Measurements from ENCODE around the gene MAGI2.

MAGI2 gene

GRCh38 chr7:78215199-78215598 is 1238.3 kb downstream of the MAGI2 start:
- in situ Hi-C loops (cut with HindIII; ENCODE audit: low sequenced_read_pairs) = no loop called here

- in situ Hi-C loops (cut with HindIII; ENCODE audit: low sequenced_read_pairs) = no loop called here
These were observed 1240.1 kb downstream of the MAGI2 start for GRCh38 chr7:78213402-78213801.

GRCh38 chr7:78212476-78213060 is 1240.9 kb downstream of the MAGI2 start:
- in situ Hi-C loops (cut with HindIII; ENCODE audit: low sequenced_read_pairs) = no loop called here

GRCh38 chr7:78207269-78207668 is 1246.2 kb downstream of the MAGI2 start:
- in situ Hi-C loops (cut with HindIII; ENCODE audit: low sequenced_read_pairs) = no loop called here

- in situ Hi-C loops (cut with HindIII; ENCODE audit: low sequenced_read_pairs) = no loop called here
These were observed 1246.7 kb downstream of the MAGI2 start for GRCh38 chr7:78206769-78207168.

GRCh38 chr7:78203042-78203720 is 1250.3 kb downstream of the MAGI2 start:
- in situ Hi-C loops (cut with HindIII; ENCODE audit: low sequenced_read_pairs) = no loop called here

GRCh38 chr7:78198756-78199155 is 1254.7 kb downstream of the MAGI2 start:
- in situ Hi-C loops (cut with HindIII; ENCODE audit: low sequenced_read_pairs) = no loop called here

- in situ Hi-C loops (cut with HindIII; ENCODE audit: low sequenced_read_pairs) = no loop called here
These were observed 1256.0 kb downstream of the MAGI2 start for GRCh38 chr7:78197447-78197846.

- in situ Hi-C loops (cut with HindIII; ENCODE audit: low sequenced_read_pairs) = no loop called here
These were observed 1258.2 kb downstream of the MAGI2 start for GRCh38 chr7:78195281-78195680.

GRCh38 chr7:78194611-78195010 is 1258.9 kb downstream of the MAGI2 start:
- in situ Hi-C loops (cut with HindIII; ENCODE audit: low sequenced_read_pairs) = no loop called here

GRCh38 chr7:78191475-78192079 is 1261.9 kb downstream of the MAGI2 start:
- in situ Hi-C loops (cut with HindIII; ENCODE audit: low sequenced_read_pairs) = no loop called here

- in situ Hi-C loops (cut with HindIII; ENCODE audit: low sequenced_read_pairs) = no loop called here
These were observed 1263.7 kb downstream of the MAGI2 start for GRCh38 chr7:78189762-78190161.

- in situ Hi-C loops (cut with HindIII; ENCODE audit: low sequenced_read_pairs) = no loop called here
These were observed 1268.2 kb downstream of the MAGI2 start for GRCh38 chr7:78185149-78185745.

- in situ Hi-C loops (cut with HindIII; ENCODE audit: low sequenced_read_pairs) = no loop called here
These were observed 1269.2 kb downstream of the MAGI2 start for GRCh38 chr7:78184299-78184698.

- in situ Hi-C loops (cut with HindIII; ENCODE audit: low sequenced_read_pairs) = no loop called here
These were observed 1273.5 kb downstream of the MAGI2 start for GRCh38 chr7:78179827-78180477.

- in situ Hi-C loops (cut with HindIII; ENCODE audit: low sequenced_read_pairs) = no loop called here
These were observed 1274.3 kb downstream of the MAGI2 start for GRCh38 chr7:78179211-78179610.

GRCh38 chr7:78178319-78178718 is 1275.1 kb downstream of the MAGI2 start:
- in situ Hi-C loops (cut with HindIII; ENCODE audit: low sequenced_read_pairs) = no loop called here

- in situ Hi-C loops (cut with HindIII; ENCODE audit: low sequenced_read_pairs) = no loop called here
These were observed 1277.3 kb downstream of the MAGI2 start for GRCh38 chr7:78176171-78176570.

GRCh38 chr7:78175330-78176100 is 1278.0 kb downstream of the MAGI2 start:
- in situ Hi-C loops (cut with HindIII; ENCODE audit: low sequenced_read_pairs) = no loop called here

- in situ Hi-C loops (cut with HindIII; ENCODE audit: low sequenced_read_pairs) = no loop called here
These were observed 1279.8 kb downstream of the MAGI2 start for GRCh38 chr7:78173666-78174065.

All from endothelial cell of hepatic sinusoid (primary cell).